Dedifferentiated amniotic fluid mesenchymal stem cell (primary cell): ENCODE data around the gene KDR.

Experiments
- DNase-seq: peaks from one replicate; pipeline ENCODE4 v3.0.0-alpha.2; 2016; ENCODE audit errors: extremely low spot score

The KDR gene

DNA sequence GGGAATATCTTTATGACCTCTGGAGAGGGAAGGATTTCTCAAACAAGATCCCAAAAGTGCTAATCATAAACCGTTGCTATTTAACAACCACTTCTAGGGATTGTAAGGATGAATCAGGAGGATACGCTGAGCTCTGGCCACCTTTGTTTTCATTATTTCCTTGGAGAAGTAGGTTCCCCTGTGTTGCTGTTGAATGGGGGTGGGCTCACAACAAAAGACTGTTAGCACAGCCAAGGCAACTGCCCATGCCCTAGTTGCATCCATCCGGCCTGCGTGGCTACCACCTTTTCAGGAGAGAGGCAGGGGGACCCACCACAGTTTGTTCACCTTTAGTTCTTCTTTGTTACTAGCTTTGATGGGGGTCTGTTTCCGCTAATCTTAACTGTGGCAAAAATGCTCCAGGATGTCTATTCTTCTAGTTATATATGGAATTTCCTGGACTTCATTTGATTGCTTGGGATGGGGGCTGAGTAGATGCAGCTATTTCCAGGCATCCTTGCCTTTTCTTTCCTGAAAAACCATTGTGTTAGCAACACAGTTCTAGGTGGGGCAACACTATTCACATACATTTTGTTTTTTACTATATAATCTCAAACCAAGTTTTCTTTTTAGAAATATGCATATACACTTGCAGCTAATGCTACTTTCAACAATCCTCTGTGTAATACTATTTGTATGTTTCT is 95.4 kb downstream of the KDR start:
- no peak for DNase-seq

DNA sequence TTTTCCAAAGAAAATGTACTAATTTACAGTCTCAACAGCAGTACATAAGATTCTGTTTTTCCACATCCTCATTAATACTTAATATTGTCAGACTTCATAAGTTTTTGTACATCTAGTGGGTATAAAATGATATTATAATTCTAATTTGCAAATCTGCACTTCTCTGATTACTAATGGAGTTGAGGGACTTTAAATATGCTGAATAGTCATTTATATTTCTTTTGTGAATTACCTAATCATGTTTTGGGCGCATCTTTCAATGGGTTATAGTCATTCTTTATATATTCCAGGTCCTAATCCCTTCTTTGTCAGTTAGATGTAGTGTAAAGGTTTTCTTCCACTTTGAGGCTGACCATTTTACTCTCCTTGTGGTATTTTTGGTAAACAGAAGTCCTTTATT is 96.1 kb downstream of the KDR start:
- no peak for DNase-seq
